Tibial nerve (tissue), 4 donors: ENCODE results near the gene VPS13D.

ENCODE experiments used
- CTCF ChIP-seq, 5 experiments: fragments of 200-600 bp in 3 of 5; fragments of 450-650 bp in 2 of 5; sonication (generic) in 3 of 5; IDR thresholded peaks; one replicate each; pipeline ENCODE4 v1.5.1; 2016 to 2019; ENCODE audit warnings: antibody characterized with exemption in 5 of 5, mild to moderate bottlenecking in 3 of 5, moderate library complexity in 2 of 5
- EP300 ChIP-seq, 2 donors: sonication (generic); formaldehyde crosslinking; IDR thresholded peaks; one replicate each; pipeline ENCODE4 v1.6.1; 2017; ENCODE audit warnings: antibody characterized with exemption in 2 of 2, mild to moderate bottlenecking in 1 of 2
- POLR2A ChIP-seq, 2 donors: fragments of 450-650 bp; IDR thresholded peaks; one replicate each; pipeline ENCODE4 v1.6.1; 2017; ENCODE audit warnings: antibody characterized with exemption in 2 of 2, mild to moderate bottlenecking in 2 of 2, moderate library complexity in 2 of 2

- TF ChIP-seq CTCF (IDR thresholded peaks at IDR 0.05) (no peak), POLR2A (IDR thresholded peaks at IDR 0.05) (no peak), EP300 (IDR thresholded peaks at IDR 0.05) (no peak)
These were observed 290.0 kb downstream of the VPS13D start for GRCh38 chr1:12519693-12520364.
